Measurements from ENCODE around the gene KIF27.
"Not testable (repeated sequence)": the region's sequence is repeated elsewhere in the genome, so short reads cannot be mapped to it uniquely, and the experiment has no call there.

Gene KIF27

DNA sequence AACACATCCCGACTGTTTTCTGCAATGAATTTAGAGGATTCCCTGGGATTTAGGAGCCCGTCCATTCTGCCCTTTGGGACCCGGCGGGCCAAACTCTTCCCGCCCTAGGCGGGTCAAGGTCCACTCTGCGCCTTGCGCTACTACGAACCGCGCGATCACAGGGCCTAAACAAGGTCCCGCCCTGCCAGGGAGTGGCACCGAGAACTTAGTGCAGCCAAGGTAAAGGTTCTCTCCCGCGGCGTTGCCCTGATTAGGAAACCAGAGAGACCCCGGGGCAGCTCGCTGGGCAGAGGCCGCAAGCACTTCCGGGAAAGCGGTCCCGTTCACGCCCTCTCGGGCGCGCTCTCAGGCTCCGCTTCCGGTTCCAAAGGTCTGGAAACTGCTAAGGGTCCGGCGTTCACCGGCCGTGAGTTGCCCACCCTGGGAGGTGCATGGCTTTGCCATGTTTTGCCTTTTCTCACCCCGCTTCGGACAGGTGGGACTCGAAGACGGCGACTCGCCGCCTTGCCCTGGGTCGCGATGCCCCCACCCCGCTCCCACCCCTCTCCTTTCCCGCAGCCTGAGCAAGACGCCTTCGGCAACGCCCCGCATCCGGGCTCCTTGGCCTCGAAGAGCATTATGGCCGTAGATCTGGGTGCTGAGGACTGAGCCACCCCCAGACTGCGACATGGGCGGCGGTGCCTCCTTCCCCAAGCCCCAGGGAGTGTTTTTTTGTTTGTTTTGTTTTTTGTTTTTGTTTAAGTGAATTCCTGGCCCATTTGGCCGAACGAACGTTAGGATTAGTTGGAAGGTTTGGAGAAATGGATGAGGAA, 35.4 kb upstream of the KIF27 start:
- peaks cover 5% of the 10 kb centered on the region; the same call in 1 of the 2 replicates for H3F3A ChIP-seq (ENCODE audit: control insufficient read depth, insufficient read depth)
- no peaks in the 10 kb centered on the region for H3K9me3 ChIP-seq (ENCODE audit: control insufficient read depth, insufficient read depth, low read length)
- H3K27ac ChIP-seq (ENCODE audit: low read depth, low read length) = peak overlapping the region; percentile 47
- H3K9me2 ChIP-seq (replicated peaks; ENCODE audit: control insufficient read depth, low read length) = no peaks in the 10 kb centered on the region
- H3K4me3 ChIP-seq (ENCODE audit: low read length) = peak overlapping the region; percentile 93
- TF ChIP-seq, protein P1, sequence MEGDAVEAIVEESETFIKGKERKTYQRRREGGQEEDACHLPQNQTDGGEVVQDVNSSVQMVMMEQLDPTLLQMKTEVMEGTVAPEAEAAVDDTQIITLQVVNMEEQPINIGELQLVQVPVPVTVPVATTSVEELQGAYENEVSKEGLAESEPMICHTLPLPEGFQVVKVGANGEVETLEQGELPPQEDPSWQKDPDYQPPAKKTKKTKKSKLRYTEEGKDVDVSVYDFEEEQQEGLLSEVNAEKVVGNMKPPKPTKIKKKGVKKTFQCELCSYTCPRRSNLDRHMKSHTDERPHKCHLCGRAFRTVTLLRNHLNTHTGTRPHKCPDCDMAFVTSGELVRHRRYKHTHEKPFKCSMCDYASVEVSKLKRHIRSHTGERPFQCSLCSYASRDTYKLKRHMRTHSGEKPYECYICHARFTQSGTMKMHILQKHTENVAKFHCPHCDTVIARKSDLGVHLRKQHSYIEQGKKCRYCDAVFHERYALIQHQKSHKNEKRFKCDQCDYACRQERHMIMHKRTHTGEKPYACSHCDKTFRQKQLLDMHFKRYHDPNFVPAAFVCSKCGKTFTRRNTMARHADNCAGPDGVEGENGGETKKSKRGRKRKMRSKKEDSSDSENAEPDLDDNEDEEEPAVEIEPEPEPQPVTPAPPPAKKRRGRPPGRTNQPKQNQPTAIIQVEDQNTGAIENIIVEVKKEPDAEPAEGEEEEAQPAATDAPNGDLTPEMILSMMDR (IDR thresholded peaks at IDR 0.05; ENCODE audit: low read depth, low read length, poor library complexity, severe bottlenecking) = no peak
- TF ChIP-seq EZH2phosphoT487 (IDR thresholded peaks at IDR 0.05; ENCODE audit: borderline replicate concordance, low read length) = no peak
- peaks cover 13% of the 10 kb centered on the region for H3K79me2 ChIP-seq (ENCODE audit: control insufficient read depth, low read length)
- no peaks in the 10 kb centered on the region for H3K27me3 ChIP-seq (ENCODE audit: control insufficient read depth, low read length)
- H3K4me2 ChIP-seq (ENCODE audit: low read length) = peak overlapping the region; percentile 97
- H4K20me1 ChIP-seq (ENCODE audit: control insufficient read depth, insufficient read depth, low read depth, low read length) = no peaks in the 10 kb centered on the region
- peaks cover 17% of the 10 kb centered on the region for H3K36me3 ChIP-seq (ENCODE audit: control insufficient read depth, low read length)
- H3K4me1 ChIP-seq (ENCODE audit: control insufficient read depth, low read length) = peaks cover 20% of the 10 kb centered on the region

DNA sequence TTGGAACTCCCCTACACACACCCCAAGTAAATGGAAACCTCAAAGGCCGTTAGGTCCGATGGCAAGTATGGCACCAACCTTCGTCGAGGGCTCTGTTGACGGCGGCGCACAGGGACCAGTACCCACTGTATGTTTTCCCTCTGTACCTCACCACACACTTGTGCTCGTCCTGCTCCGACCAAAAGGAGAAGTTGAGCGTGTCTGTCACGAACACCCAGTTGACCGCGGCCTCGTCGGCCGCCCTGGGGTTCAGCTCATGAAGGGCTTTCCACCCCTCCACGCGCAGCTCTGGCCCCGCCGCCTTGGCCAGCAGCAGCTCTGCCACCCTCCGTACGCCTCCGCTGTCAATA, 34.8 kb upstream of the KIF27 start:
- Histone ChIP-seq H3K27me3 (ENCODE audit: control insufficient read depth, low read length) (no peaks in the 10 kb centered on the region), H3K36me3 (ENCODE audit: control insufficient read depth, low read length) (peaks cover 18% of the 10 kb centered on the region), H3K4me1 (ENCODE audit: control insufficient read depth, low read length) (peaks cover 20% of the 10 kb centered on the region), H3K9me3 (ENCODE audit: control insufficient read depth, insufficient read depth, low read length) (no peaks in the 10 kb centered on the region), H3K79me2 (ENCODE audit: control insufficient read depth, low read length) (peaks cover 13% of the 10 kb centered on the region), H3K9me2 (replicated peaks; ENCODE audit: control insufficient read depth, low read length) (no peaks in the 10 kb centered on the region), H3K4me2 (ENCODE audit: low read length) (peak overlapping the region; percentile 97), H3K27ac (ENCODE audit: low read depth, low read length) (peak overlapping the region; percentile 47), H3F3A (ENCODE audit: control insufficient read depth, insufficient read depth) (peaks cover 5% of the 10 kb centered on the region; the same call in 1 of the 2 replicates), H3K4me3 (ENCODE audit: low read length) (peak overlapping the region; percentile 93), H4K20me1 (ENCODE audit: control insufficient read depth, insufficient read depth, low read depth, low read length) (no peaks in the 10 kb centered on the region)
- TF ChIP-seq, protein P1 (IDR thresholded peaks at IDR 0.05; ENCODE audit: low read depth, low read length, poor library complexity, severe bottlenecking) = no peak
- no peak for TF ChIP-seq EZH2phosphoT487 (IDR thresholded peaks at IDR 0.05; ENCODE audit: borderline replicate concordance, low read length)

DNA sequence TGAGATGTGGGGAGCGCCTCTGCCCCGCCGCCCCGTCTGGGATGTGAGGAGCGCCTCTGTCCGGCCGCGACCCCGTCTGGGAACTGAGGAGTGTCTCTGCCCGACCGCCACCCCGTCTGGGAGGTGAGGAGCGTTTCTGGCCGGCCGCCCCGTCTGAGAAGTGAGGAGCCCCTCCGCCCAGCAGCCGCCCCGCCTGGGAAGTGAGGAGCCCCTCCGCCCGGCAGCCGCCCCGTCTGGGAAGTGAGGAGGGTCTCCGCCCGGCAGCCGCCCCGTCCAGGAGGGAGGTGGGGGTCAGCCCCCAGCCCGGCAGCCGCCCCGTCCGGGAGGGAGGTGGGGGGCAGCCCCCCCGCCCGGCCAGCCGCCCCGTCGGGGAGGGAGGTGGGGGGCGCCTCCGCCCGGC, 26.9 kb upstream of the KIF27 start:
- H4K20me1 ChIP-seq (ENCODE audit: control insufficient read depth, insufficient read depth, low read depth, low read length); H3K9me2 ChIP-seq (replicated peaks; ENCODE audit: control insufficient read depth, low read length); H3K4me3 ChIP-seq (ENCODE audit: low read length); H3K4me2 ChIP-seq (ENCODE audit: low read length); H3K27ac ChIP-seq (ENCODE audit: low read depth, low read length); H3K4me1 ChIP-seq (ENCODE audit: control insufficient read depth, low read length); H3K9me3 ChIP-seq (ENCODE audit: control insufficient read depth, insufficient read depth, low read length); H3K27me3 ChIP-seq (ENCODE audit: control insufficient read depth, low read length); H3K79me2 ChIP-seq (ENCODE audit: control insufficient read depth, low read length); H3F3A ChIP-seq (ENCODE audit: control insufficient read depth, insufficient read depth): not testable (repeated sequence)
- H3K36me3 ChIP-seq (ENCODE audit: control insufficient read depth, low read length) = peaks cover 30% of the 10 kb centered on the region

DNA sequence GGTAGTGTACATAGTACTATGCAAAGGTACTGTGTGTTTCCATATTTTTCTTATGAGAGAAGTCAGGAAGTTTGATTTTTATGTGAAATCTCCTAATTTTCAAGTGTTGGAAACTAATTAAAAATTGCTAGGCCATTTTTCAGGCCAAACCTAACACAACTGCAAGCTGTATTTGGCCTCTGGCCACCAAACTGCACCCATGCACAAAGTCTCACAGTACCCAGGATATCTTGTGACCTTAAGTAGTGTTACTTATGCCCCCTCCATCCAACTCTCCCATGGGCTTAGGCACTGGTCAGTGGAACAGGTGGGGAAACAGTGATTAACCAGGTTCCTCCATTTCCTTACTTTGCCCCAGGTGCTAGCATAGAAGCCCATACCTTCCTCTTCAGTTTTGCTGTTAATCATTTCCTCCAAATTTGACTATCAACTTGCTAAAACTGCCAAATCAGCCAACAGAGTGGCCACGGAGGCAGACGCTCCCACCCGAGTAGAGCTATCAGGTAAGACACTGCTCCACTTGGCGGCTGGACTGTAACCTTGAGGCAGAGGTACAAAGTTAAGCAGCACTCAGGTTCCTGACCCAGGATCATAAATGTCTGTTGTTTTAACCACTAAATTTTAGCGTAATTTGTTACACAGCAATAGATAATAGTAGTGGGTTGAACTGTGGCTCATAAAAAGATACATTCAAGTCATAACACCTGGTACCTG, 19.5 kb upstream of the KIF27 start:
- no peaks in the 10 kb centered on the region for H3K79me2 ChIP-seq (ENCODE audit: control insufficient read depth, low read length)
- no peak for TF ChIP-seq EZH2phosphoT487 (IDR thresholded peaks at IDR 0.05; ENCODE audit: borderline replicate concordance, low read length)
- TF ChIP-seq, protein P1 (IDR thresholded peaks at IDR 0.05; ENCODE audit: low read depth, low read length, poor library complexity, severe bottlenecking) = no peak
- peaks cover 55% of the 10 kb centered on the region for H3K36me3 ChIP-seq (ENCODE audit: control insufficient read depth, low read length)
- no peaks in the 10 kb centered on the region for H3K27me3 ChIP-seq (ENCODE audit: control insufficient read depth, low read length)
- no peaks in the 10 kb centered on the region for H3K9me2 ChIP-seq (replicated peaks; ENCODE audit: control insufficient read depth, low read length)
- H3K4me1 ChIP-seq (ENCODE audit: control insufficient read depth, low read length) = no peaks in the 10 kb centered on the region
- no peak overlapping the region for H3K4me2 ChIP-seq (ENCODE audit: low read length)
- no peaks in the 10 kb centered on the region for H3K9me3 ChIP-seq (ENCODE audit: control insufficient read depth, insufficient read depth, low read length)
- H3K4me3 ChIP-seq (ENCODE audit: low read length) = no peak overlapping the region
- no peaks in the 10 kb centered on the region for H4K20me1 ChIP-seq (ENCODE audit: control insufficient read depth, insufficient read depth, low read depth, low read length)
- H3F3A ChIP-seq (ENCODE audit: control insufficient read depth, insufficient read depth) = no peaks in the 10 kb centered on the region
- H3K27ac ChIP-seq (ENCODE audit: low read depth, low read length) = no peak overlapping the region
